GM12864 (cell line): ENCODE results near the gene F2RL2.
"Not testable (repeated sequence)": the region's sequence is repeated elsewhere in the genome, so short reads cannot be mapped to it uniquely, and the experiment has no call there.

ENCODE experiments used
- DNase-seq: peaks from one replicate; pipeline ENCODE4 v3.0.0-alpha.2; 2011; ENCODE audit warnings: low read depth
- H3K4me3 ChIP-seq: 2 replicates; pipeline ENCODE4 v1.5.1; 2011; ENCODE audit warnings: mild to moderate bottlenecking, low read depth, low read length, control low read depth
- CTCF ChIP-seq: IDR thresholded peaks from 2 replicates; pipeline ENCODE4 v1.5.1; 2011; ENCODE audit warnings: low read depth, mild to moderate bottlenecking, moderate library complexity, low read length, control low read depth, inconsistent platforms; ENCODE audit errors: missing control alignments

Gene F2RL2

GRCh38 chr5:76612942-76613341 lies 10.3 kb downstream of the F2RL2 start:
- no peak overlapping the region for H3K4me3 ChIP-seq
- no peak for TF ChIP-seq CTCF
- DNase-seq, result no peak

- TF ChIP-seq CTCF, result no peak
- no peak overlapping the region for H3K4me3 ChIP-seq
- DNase-seq, result no peak
These were observed 13.0 kb downstream of the F2RL2 start for GRCh38 chr5:76610196-76610595.

- TF ChIP-seq CTCF, result no peak
- no peak overlapping the region for H3K4me3 ChIP-seq
- no peak for DNase-seq
These were observed 14.4 kb downstream of the F2RL2 start for GRCh38 chr5:76608833-76609232.

GRCh38 chr5:76607353-76607871 lies 15.8 kb downstream of the F2RL2 start:
- no peak overlapping the region; the same call in 1 of the 2 replicates for H3K4me3 ChIP-seq
- DNase-seq, result no peak
- no peak for TF ChIP-seq CTCF

GRCh38 chr5:76606701-76607100 lies 16.5 kb downstream of the F2RL2 start:
- no peak overlapping the region; the same call in 1 of the 2 replicates for H3K4me3 ChIP-seq
- DNase-seq, result no peak
- TF ChIP-seq CTCF, result no peak

GRCh38 chr5:76604838-76605237 lies 18.4 kb downstream of the F2RL2 start:
- H3K4me3 ChIP-seq, result no peak overlapping the region
- no peak for TF ChIP-seq CTCF
- no peak for DNase-seq

GRCh38 chr5:76603991-76604390 lies 19.2 kb downstream of the F2RL2 start:
- not testable (repeated sequence) for H3K4me3 ChIP-seq, DNase-seq

- no peak overlapping the region for H3K4me3 ChIP-seq
- no peak for DNase-seq
- TF ChIP-seq CTCF, result peak; percentile 19
These were observed 21.0 kb downstream of the F2RL2 start for GRCh38 chr5:76602094-76602726.
